GM13976 (cell line): ENCODE measurements around the gene ARHGEF4.

Experiments
- DNase-seq: peaks from one replicate; pipeline ENCODE4 v3.0.0; 2012; ENCODE audit warnings: low spot score
- in situ Hi-C: fragments of 300-500 bp; cut with MboI; formaldehyde crosslinking; loops from one replicate; pipeline ENCODE4 v1.12.0; 2022; ENCODE audit warnings: low sequenced_read_pairs, mixed read lengths, inconsistent platforms; ENCODE audit not compliant: unreplicated experiment
- TF ChIP-seq, protein P1 (sequence below): IDR thresholded peaks from 2 replicates; pipeline ENCODE4 v1.5.1; 2012; ENCODE audit warnings: borderline replicate concordance, mild to moderate bottlenecking; ENCODE audit not compliant: insufficient read depth; ENCODE audit errors: extremely low read depth, missing control alignments, control extremely low read depth

ARHGEF4 gene

GRCh38 chr2:130887643-130888042, 50.9 kb downstream of the ARHGEF4 start:
- DNase-seq: no peak
- TF ChIP-seq, protein P1, sequence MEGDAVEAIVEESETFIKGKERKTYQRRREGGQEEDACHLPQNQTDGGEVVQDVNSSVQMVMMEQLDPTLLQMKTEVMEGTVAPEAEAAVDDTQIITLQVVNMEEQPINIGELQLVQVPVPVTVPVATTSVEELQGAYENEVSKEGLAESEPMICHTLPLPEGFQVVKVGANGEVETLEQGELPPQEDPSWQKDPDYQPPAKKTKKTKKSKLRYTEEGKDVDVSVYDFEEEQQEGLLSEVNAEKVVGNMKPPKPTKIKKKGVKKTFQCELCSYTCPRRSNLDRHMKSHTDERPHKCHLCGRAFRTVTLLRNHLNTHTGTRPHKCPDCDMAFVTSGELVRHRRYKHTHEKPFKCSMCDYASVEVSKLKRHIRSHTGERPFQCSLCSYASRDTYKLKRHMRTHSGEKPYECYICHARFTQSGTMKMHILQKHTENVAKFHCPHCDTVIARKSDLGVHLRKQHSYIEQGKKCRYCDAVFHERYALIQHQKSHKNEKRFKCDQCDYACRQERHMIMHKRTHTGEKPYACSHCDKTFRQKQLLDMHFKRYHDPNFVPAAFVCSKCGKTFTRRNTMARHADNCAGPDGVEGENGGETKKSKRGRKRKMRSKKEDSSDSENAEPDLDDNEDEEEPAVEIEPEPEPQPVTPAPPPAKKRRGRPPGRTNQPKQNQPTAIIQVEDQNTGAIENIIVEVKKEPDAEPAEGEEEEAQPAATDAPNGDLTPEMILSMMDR: no peak
- in situ Hi-C loops: no loop called here

GRCh38 chr2:130890941-130891669, 54.4 kb downstream of the ARHGEF4 start:
- DNase-seq: no peak
- in situ Hi-C loops: no loop called here
- TF ChIP-seq, protein P1: no peak

DNA sequence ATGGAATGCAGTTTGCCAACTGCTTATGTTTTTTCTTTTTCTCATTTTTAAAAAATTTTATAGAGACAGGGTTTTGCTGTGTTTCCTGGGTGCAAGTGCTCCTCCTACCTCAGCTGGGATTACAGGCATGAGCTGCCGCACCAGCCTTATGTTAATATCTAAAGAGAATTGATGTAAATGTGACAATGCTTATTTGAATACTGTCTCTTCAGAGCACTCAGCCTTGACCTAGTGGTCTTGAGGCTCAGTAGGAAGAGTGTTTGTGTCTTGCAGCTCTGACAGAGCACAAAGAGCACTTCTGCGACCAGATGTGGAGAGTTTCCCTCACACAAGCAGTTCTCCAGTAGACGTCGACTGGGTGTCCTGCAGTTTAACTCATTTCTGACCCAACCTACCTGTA, 55.3 kb downstream of the ARHGEF4 start:
- DNase-seq: no peak
- in situ Hi-C loops: no loop called here
- TF ChIP-seq, protein P1: no peak

- no peak for DNase-seq
- in situ Hi-C loops: no loop called here
- TF ChIP-seq, protein P1: no peak
These were observed 56.4 kb downstream of the ARHGEF4 start for GRCh38 chr2:130892793-130893785.

DNA sequence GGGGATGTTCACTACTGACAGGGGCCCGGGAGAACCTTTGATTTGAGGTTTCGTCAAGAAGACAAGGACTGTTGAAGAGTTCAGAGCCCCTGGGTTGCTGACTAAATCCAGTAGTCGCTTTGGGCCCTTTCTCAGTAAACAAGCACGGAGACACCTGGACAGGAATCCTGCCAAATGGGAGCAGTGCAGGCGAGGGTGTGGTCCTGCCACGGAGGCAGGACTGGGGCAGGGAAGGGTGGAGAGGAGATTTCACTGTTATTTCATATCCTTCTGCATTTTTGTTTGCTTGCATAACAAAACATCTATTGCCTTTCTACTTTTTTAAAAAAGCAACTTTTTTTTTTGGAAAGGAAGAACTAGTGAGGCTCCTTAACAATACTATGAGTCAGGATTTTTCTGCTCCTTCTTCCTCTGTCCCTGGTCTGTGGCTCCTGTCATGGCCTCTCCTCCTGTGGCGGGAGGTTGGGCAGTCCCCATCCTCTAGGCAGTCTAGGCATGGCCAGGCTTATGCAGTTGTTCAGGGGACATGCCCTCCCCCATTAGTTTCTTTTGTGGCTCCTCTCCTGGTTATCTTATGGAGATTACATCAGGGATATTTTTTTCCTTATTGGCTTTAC, 57.7 kb downstream of the ARHGEF4 start:
- DNase-seq: no peak
- TF ChIP-seq, protein P1: no peak
- in situ Hi-C loops: no loop called here

- TF ChIP-seq, protein P1: no peak
- in situ Hi-C loops: no loop called here
- DNase-seq: no peak
These were observed 60.1 kb downstream of the ARHGEF4 start for GRCh38 chr2:130896813-130897212.
